ENCODE measurements around the gene FIGNL2.
"Not testable (repeated sequence)": the region's sequence is repeated elsewhere in the genome, so short reads cannot be mapped to it uniquely, and the experiment has no call there.

FIGNL2 gene

GRCh38 chr12:51836041-51836826, 12.3 kb downstream of the FIGNL2 start:
- no peak for DNase-seq

DNA sequence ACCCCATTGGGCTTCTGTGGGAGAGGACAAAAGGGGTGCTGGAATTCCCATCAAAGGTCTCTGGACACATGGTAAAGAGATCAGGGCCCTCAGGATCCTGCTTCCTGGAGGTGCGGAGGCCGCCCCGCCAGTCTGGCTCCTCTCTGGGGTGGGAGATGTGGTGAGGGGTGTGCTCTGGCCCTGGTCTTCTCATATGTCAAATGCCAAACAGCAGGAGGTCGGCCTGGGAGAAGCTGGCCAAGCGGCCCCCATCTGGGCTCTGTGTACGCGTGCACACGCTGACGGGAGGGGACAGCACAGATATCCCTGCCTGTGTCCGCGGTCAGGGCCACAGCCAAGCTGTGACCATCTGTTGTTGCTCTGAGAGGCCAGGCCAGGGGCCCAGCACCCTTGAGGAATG, 14.1 kb downstream of the FIGNL2 start:
- no peak for DNase-seq

DNA sequence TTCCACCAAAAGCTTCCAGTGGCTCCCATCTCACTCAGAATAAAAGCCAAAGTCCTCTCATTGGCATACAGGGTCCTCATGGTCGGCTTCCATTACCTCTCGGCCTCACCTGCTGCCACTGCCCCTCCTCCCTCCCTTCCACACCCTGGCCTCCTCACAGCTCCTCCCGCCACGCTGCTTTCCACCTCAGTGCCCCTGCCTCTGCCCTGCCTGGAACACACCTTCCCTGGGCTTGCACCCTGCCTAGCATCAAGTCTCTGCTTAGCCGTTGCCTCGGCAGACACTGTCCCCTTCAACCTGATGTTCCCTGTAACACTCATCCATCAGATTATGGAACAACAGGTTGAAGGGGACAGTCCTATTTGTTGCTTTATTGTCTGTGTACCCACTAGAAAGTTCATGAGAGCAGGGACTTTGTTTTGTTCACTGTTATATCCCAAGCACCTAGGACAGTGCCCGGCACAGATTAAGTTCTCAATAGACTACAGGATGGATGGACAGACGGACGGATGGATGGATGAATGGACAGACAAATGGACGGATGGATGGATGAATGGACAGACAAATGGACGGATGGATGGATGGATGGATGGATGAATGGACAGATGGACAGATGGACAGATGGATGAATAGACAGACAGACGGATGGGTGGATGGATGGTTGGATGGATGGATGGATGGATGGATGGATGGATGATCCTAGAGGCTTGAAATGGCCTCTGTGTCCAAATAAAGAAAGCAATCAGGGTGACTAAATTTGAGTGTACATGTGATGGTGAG, 14.9 kb downstream of the FIGNL2 start:
- no peak for DNase-seq

DNA sequence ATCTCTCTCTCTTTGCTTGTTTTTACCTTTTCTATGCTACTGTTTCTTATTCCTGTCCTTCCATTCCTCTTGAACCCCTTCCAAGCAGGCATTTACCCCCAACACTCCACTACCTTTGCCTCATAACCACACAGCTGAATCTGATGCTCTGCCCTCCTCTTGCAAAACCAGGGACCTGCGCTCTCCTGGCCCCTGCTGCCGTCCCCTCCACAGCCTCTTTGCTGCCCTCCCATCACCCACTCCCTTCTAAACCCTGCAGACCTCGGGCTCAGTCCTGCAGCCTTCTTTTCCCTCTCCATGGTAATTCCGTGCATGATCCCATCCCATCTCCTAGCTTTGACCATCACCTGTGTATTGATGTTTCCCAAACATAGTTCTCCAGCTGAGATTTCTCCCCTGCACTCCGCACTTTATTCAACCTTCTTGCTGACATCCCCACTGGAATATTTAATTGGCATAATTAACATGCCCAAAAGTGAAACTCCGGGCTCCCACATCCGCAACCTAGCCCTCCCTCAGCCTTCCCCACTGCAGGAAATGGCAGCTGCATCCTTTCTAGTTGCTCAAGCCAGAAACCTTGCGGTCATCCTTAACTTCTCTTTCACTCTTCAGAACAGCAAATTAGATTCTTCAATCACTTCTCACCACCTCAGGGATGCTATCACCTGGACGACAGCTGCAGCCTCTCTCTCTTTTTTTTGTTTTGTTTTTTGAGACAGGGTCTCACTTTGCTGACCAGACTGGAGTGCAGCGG, 16.0 kb downstream of the FIGNL2 start:
- no peak for DNase-seq

- DNase-seq: not testable (repeated sequence)
Observed at GRCh38 chr12:51831817-51832216, 16.7 kb downstream of the FIGNL2 start.

DNA sequence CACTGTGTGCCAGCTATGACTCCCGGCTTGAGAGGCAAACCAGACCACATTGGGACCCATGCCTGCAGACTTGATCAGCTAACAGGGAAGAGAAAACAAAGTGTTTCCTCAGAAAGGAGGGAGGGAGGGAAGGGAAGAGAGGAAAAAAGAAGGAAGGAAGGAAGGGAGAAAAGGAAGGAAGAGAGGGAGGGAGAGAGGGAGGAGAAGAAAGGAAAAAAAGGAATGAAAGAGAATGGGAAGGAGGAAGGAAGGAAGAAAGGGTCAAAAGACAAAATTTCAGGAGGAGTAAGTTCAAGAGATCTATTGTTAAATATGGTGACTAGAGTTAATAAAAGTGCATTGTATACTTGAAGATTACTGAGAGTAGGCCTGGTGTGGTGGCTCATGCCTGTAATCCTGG, 18.9 kb downstream of the FIGNL2 start:
- DNase-seq: no peak

GRCh38 chr12:51829011-51829481, 19.5 kb downstream of the FIGNL2 start:
- no peak for DNase-seq

DNA sequence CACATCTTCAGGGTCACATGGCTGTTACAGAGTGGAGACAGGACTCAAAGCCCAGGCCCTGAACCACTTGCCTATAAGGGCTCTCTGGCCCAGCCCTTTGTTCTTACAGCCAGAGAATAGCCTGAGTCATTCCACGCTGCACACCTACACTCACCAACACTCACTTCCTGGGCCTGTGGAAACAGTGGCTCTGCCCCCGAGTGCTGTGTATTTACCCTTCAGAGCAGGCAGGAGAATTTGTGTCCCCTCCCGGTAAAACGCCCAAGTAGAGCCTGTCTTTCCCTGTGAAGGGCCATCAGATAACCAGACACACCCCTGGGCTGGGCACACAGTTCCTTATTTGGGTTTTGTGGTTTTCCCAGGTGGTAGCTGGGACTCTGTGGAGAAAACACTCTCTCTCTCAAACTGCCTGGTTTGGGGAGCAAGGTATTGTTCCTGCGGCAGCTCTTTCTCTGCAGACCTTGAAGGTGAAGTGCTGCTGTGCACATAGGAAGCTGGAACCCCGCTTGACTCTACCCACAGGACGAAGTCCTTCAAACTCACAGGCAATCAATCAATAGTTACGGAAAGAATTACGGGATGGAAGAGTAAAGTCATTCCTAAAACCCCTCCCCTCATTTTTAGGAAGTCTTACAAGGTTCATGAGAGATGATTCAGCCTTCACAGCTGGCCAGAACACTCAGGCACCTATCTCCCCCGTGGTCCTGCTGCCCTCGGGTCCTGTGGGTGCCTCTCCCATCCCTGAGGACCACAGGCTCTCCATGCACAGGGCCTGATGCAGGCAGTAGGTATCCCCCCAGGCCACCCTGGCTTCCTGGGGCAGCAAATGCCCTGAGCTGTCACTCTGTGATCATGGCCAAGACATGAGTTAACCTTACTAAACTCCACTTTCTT, 20.3 kb downstream of the FIGNL2 start:
- no peak for DNase-seq

DNA sequence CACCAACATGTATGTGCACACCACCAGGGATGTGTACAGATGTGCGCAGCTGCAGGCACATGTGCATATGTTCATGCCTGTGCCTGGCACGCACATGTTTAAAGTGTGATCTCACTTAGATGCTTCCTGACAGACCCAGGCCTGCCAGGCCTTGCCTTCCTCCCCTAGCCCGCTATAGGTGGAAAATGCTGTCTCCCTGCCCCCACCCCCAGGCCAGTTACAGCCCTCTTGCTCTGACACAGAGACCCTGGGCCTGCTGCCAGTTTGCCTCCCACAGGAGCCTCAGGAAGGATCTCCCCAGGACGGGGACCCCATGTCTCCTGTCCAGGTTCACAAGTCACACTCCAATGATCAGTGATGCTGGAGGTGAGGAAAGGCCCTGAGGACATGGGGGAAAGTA, 21.6 kb downstream of the FIGNL2 start:
- DNase-seq: no peak

DNA sequence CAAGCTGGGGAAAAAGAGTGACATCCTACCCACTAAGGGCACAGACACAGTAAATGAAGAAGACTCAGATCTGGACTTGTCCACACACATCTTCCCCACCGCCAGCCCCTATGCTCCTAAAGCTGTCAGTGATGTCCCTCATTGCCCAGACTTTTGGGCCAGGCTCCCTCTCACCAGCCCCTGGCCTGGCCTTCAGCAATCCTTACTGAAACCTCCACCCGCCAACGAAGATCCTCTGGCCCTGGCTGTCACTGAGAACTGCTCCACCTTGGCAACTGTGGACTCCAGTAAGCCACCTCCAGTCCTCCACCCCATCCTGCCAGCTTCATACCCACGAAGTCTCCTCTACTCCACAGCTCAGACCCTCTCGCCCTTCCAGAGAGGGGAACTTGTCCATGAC, 23.3 kb downstream of the FIGNL2 start:
- DNase-seq: no peak

- peak in 20 of 51 donors; percentile 9 to 56 (median 26) for DNase-seq
Observed at GRCh38 chr12:51823875-51824565, 24.5 kb downstream of the FIGNL2 start.

- DNase-seq: no peak
Observed at GRCh38 chr12:51822956-51823355, 25.6 kb downstream of the FIGNL2 start.

- DNase-seq: no peak
Observed at GRCh38 chr12:51822261-51822616, 26.3 kb downstream of the FIGNL2 start.

DNA sequence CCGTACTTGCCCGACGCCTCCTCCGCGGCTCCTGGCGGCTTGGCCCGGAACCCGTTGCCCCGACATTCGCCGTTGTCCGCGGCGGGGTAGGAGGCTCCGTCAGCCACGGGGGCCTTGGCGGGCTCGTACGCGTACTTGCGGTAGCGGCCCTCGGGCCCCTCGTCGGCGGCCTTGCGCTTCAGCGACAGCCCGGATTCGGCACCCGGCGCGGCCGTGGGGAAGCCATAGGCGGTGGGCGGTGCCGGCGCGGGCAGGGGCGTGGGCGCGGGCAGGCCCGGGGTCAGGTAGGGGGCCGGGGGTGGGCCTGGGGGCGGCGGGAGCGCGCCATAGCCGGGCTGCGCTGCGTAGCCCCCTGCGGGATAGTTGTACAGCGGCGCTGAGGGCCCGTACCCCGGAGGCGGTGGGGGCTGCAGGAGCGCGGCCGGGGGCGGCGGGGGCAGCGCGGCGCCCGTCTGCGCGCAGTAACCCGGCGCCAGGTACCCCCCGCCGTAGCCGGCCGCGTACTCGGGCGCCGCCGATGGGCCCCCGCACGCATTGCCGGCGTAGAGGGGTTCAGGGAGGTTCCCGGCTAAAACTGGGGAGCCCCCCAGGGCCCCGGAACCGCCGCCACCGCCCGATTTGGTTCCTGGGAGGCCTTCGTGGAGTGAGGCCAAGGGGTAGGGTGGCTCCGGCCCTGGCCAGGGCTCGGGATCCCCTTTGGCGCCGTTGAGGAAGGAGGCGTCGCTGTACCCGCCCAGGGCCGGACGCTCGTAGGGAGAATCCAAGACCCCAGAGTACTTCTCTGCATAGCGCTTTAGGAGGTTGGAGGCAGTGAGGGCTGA, 26.9 kb downstream of the FIGNL2 start:
- peak in 3 of 51 donors; percentile 12 to 32 (median 26) for DNase-seq

DNA sequence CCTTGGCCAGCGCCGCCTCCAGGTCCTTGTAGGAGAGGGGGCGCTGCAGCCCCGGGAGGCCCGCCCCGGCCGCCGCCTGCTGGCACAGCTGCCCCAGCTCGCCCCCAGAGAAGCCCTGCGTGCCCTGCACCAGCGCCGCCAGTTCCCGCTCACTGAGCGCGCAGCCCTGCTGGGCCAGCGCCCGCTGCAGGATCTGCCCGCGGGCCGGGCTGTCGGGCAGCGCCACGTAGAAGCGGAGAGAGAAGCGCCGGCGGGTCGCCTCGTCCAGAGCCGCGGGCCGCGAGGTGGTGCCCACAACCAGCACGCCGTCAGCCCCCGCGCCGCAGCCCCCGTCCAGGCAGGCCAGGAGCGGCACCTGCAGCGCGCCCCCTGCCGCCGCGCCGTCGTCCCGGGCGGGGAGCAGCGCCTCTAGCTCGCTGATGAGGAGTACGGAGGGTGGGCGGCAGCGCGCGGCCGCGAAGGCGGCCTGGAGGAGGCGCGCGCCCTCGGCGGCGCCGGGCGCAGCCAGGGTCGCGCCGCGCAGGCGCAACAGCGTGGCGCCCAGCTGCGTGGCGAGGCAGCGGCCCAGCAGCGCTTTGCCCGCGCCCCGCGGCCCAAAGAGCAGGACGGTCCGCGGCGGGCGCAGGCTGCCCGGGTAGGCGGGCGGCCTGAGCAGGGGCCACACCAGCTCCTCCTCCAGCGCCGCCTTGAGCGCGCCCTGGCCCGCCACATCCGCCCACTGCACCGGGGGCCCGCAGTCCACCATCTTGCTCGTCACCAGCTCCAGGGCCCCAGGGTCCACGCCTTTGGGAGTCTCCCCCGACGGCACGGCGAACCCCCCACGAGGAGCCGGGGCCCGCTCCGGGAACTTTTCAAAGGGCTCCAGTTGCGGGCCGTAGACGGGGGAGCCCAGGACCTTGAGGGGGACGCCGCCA, 27.7 kb downstream of the FIGNL2 start:
- peak in 45 of 51 donors; percentile 8 to 75 (median 43) for DNase-seq

- DNase-seq: peak in 16 of 51 donors; percentile 13 to 75 (median 44)
Observed at GRCh38 chr12:51819736-51820525, 28.6 kb downstream of the FIGNL2 start.

- DNase-seq: no peak
Observed at GRCh38 chr12:51818566-51819300, 29.8 kb downstream of the FIGNL2 start.
